Lower leg skin (tissue), 4 donors: ENCODE measurements around the gene TAC4. TPM values are rescaled to one million over a fixed set of nuclear protein-coding genes. Genes with fewer than 3 reads are reported as not detected.

Source experiments
- DNase-seq, 2 donors: peaks; one replicate each; pipeline ENCODE4 v3.0.0-alpha.2; 2019; ENCODE audit warnings: low spot score in 2 of 2
- H3K4me3 ChIP-seq: fragments of 200-600 bp; sonication (generic); 2 replicates; pipeline ENCODE4 v1.5.1; 2017; ENCODE audit warnings: mild to moderate bottlenecking, low read depth; ENCODE audit not compliant: poor library complexity, severe bottlenecking
- CTCF ChIP-seq, 3 donors: fragments of 450-650 bp; IDR thresholded peaks; one replicate each; pipeline ENCODE4 v1.5.1; 2016; ENCODE audit warnings: antibody characterized with exemption in 3 of 3, mild to moderate bottlenecking in 3 of 3, moderate library complexity in 2 of 3
- POLR2A ChIP-seq, 2 donors: fragments of 450-650 bp; IDR thresholded peaks; one replicate each; pipeline ENCODE4 v1.6.1; 2016 to 2017; ENCODE audit warnings: antibody characterized with exemption in 2 of 2, mild to moderate bottlenecking in 1 of 2, moderate library complexity in 1 of 2
- WGBS, 2 donors: methylation state at CpG; one replicate each; pipeline ENCODE4 v1.1.5; 2018; 5-methylcytosine and 5-hydroxymethylcytosine counted together
- intact Hi-C: fragments of 100-400 bp; cut with DNase I; formaldehyde crosslinking; loops from one replicate; pipeline ENCODE4 v1.15.0; 2023; ENCODE audit warnings: low total_unique reads
- total RNA-seq, 4 donors: library from RNA; depleted of rRNA; stranded (reverse); fragments of >200 nt; gene quantifications; one replicate each; pipeline ENCODE4 v1.1.0, GENCODE V29; 2016

The TAC4 gene
- total RNA-seq, 4 donors from 2014 or later, result not detected

DNA sequence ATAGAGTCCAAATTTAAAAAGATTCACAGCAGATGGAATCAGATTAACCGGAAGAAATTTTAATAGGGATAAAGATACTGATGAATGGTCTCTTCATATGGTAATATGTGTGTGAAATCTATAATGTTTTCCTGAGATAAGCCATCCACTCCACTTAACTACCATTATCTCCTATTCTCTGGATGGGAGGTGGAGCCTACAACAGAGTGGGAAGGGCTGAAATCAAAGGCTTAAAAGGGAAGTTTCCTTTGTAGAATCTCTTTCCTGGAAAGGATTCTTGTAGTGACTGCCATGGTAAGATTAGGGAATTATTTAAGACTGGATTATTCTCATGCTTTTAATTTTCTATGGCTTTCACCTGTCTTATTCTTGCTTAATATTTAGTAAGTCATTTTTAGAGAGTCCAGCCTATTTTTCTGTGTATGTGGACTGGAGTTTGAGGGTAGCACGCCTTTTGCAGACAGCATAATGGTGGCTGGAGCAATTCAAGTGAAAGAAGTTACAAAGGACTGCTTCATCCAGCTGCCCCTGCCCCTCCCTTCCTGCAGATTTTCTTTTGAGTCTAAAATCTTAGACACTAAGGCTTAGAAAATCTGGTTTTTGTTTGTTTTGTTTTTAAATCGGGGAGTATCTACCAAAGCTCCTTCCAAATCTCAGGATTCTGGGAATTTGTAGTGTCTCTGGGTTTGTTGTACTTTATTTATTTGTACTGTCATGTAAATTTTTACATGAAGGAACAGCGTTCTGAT is 32.9 kb downstream of the TAC4 start:
- DNase-seq, result no peak
- intact Hi-C loops, result no loop called here
- H3K4me3 ChIP-seq, result no peak overlapping the region
- TF ChIP-seq CTCF (IDR thresholded peaks at IDR 0.05) (no peak), POLR2A (IDR thresholded peaks at IDR 0.05) (no peak)
- 47 to 54% methylated on average over 4 of the region's 4 CpGs for whole genome bisulfite sequencing, 2 donors

GRCh38 chr17:49809056-49809455 is 38.8 kb downstream of the TAC4 start:
- H3K4me3 ChIP-seq, result no peak overlapping the region
- 71 to 73% methylated on average over 4 of the region's 4 CpGs for WGBS, 2 donors
- TF ChIP-seq CTCF (IDR thresholded peaks at IDR 0.05) (no peak), POLR2A (IDR thresholded peaks at IDR 0.05) (no peak)
- intact Hi-C loops, result no loop called here
- no peak for DNase-seq

GRCh38 chr17:49798738-49799137 is 49.1 kb downstream of the TAC4 start:
- H3K4me3 ChIP-seq, result no peak overlapping the region
- intact Hi-C loops, result no loop called here
- DNase-seq, result no peak
- no peak for TF ChIP-seq CTCF (IDR thresholded peaks at IDR 0.05)
- no peak for TF ChIP-seq POLR2A (IDR thresholded peaks at IDR 0.05)
- 77 to 79% methylated on average over 2 of the region's 2 CpGs for WGBS, 2 donors

GRCh38 chr17:49798182-49798581 is 49.7 kb downstream of the TAC4 start:
- WGBS, 2 donors, result 78 to 79% methylated on average over 8 of the region's 8 CpGs
- intact Hi-C loops, result no loop called here
- TF ChIP-seq CTCF (IDR thresholded peaks at IDR 0.05), result no peak
- no peak for TF ChIP-seq POLR2A (IDR thresholded peaks at IDR 0.05)
- no peak for DNase-seq
- H3K4me3 ChIP-seq, result no peak overlapping the region

DNA sequence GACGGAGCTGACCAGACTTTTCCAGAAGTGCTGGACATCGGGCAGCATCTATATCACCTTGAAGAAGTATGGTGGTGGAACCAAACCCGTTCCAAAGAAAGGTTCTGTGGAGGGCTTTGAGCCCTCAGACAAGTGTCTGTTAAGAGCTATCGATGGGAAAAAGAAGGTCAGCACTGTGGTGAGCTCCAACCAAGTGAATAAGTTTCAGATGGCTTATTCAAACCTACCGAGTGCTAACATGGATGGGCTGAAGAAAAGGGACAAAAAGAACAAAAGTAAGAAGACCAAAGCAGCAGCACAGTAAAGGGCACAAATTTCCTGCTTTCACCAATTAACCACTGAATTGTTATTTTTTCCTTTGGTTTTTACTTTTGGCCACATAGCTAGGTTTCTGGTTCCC is 52.5 kb downstream of the TAC4 start:
- intact Hi-C loops, result no loop called here
- no peak overlapping the region for H3K4me3 ChIP-seq
- TF ChIP-seq POLR2A (IDR thresholded peaks at IDR 0.05) (no peak), CTCF (IDR thresholded peaks at IDR 0.05) (no peak)
- 79 to 87% methylated on average over 5 of the region's 5 CpGs for WGBS, 2 donors
- DNase-seq, result no peak

DNA sequence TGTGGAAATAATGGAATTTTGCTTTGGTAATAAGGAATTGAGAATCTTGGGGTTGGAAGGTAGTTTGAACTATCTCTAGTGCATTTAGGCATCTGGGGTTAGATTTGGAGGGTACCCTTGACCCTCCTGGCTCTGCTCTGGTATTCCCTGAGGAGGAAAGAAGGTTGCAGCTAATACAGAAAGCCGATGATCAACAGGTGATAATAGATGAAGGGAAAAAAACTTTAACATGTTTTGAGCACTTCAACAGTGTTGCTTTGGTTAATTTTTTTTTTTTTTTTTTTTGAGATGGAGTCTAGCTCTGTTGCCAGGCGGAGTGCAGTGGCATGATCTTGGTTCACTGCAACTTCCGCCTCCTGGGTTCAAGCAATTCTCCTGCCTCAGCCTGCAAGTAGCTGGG is 54.6 kb downstream of the TAC4 start:
- intact Hi-C loops, result no loop called here
- 92 to 94% methylated on average over 3 of the region's 3 CpGs for WGBS, 2 donors

More for the DNA sequence above, 54.6 kb downstream of the TAC4 start:
- no peak overlapping the region for H3K4me3 ChIP-seq
- DNase-seq, result no peak
- TF ChIP-seq POLR2A (IDR thresholded peaks at IDR 0.05) (no peak), CTCF (IDR thresholded peaks at IDR 0.05) (no peak)
